D721Med (cell line): ENCODE data around the gene COA1.

Experiments used
- DNase-seq: peaks from one replicate; pipeline ENCODE4 v3.0.0; 2011; ENCODE audit warnings: low spot score; ENCODE audit not compliant: insufficient read length
- FAIRE-seq: peaks from 2 replicates; lab custom pipeline; 2011; peaks lifted over from hg19 to GRCh38; lab: Jason Lieb, UNC
- TF ChIP-seq, protein P1 (sequence below): IDR thresholded peaks from 2 replicates; pipeline ENCODE4 v1.5.1; 2012; ENCODE audit warnings: mild to moderate bottlenecking, control low read depth; ENCODE audit not compliant: insufficient read depth; ENCODE audit errors: missing control alignments

Gene COA1

DNA sequence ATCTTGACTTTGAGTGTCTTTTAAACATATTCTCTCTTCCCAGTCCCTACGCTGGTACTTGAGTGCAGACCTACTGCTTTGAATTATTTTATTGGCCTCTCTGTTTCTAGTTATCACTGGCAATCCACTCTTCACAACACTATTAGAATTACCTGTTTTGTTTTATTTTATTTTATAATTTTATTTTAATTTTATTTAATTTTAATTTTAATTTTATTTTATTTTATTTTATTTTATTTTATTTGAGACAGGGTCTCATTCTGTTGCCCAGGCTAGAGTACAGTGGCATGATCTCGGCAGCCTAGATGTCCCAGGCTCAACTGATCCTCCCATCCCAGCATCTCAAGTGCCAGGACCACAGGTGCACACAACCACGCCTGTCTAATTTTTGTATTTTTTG is 139.6 kb downstream of the COA1 start:
- DNase-seq, result no peak
- TF ChIP-seq, protein P1, sequence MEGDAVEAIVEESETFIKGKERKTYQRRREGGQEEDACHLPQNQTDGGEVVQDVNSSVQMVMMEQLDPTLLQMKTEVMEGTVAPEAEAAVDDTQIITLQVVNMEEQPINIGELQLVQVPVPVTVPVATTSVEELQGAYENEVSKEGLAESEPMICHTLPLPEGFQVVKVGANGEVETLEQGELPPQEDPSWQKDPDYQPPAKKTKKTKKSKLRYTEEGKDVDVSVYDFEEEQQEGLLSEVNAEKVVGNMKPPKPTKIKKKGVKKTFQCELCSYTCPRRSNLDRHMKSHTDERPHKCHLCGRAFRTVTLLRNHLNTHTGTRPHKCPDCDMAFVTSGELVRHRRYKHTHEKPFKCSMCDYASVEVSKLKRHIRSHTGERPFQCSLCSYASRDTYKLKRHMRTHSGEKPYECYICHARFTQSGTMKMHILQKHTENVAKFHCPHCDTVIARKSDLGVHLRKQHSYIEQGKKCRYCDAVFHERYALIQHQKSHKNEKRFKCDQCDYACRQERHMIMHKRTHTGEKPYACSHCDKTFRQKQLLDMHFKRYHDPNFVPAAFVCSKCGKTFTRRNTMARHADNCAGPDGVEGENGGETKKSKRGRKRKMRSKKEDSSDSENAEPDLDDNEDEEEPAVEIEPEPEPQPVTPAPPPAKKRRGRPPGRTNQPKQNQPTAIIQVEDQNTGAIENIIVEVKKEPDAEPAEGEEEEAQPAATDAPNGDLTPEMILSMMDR, result no peak
- FAIRE-seq, result no peak
